Prostate gland (tissue), 2 donors: ENCODE data around the gene PKP4. TPM values are rescaled to one million over a fixed set of nuclear protein-coding genes. Genes with fewer than 3 reads are reported as not detected.

Experiments used
- DNase-seq: peaks from one replicate; pipeline ENCODE4 v3.0.0-alpha.2; 2019; ENCODE audit warnings: low spot score
- H3K27ac ChIP-seq, 2 donors: fragments of 200-600 bp; sonication (generic); 2 replicates each; pipeline ENCODE4 v1.5.1; 2017 to 2019
- H3K27me3 ChIP-seq: fragments of 200-600 bp; sonication (generic); replicated peaks from 2 replicates; pipeline ENCODE4 v1.5.1; 2019; ENCODE audit not compliant: insufficient read depth
- H3K36me3 ChIP-seq, 2 donors: fragments of 200-600 bp; sonication (generic); 1 replicate in 1 of 2; 2 replicates in 1 of 2; pipeline versions ENCODE4 v1.5.1 to v1.8.1; 2017 to 2019
- H3K4me1 ChIP-seq: fragments of 200-600 bp; sonication (generic); replicated peaks from 2 replicates; pipeline ENCODE4 v1.5.1; 2019
- H3K4me3 ChIP-seq, 2 donors: fragments of 200-600 bp; sonication (generic); 2 replicates each; pipeline ENCODE4 v1.5.1; 2017 to 2019
- H3K9me3 ChIP-seq: fragments of 200-600 bp; sonication (generic); 2 replicates; pipeline ENCODE4 v1.5.1; 2017
- POLR2A ChIP-seq: fragments of 450-650 bp; IDR thresholded peaks from one replicate; pipeline ENCODE4 v1.6.1; 2016; ENCODE audit warnings: antibody characterized with exemption, mild to moderate bottlenecking
- POLR2AphosphoS5 ChIP-seq: sonication (generic); formaldehyde crosslinking; IDR thresholded peaks from one replicate; pipeline ENCODE4 v1.6.1; 2017; ENCODE audit warnings: antibody characterized with exemption
- WGBS: methylation state at CpG from one replicate; pipeline ENCODE4 v1.1.5; 2018; 5-methylcytosine and 5-hydroxymethylcytosine counted together
- intact Hi-C: fragments of 100-400 bp; cut with DNase I; formaldehyde crosslinking; loops from one replicate; pipeline ENCODE4 v1.14.2; 2022
- total RNA-seq, 2 donors: library from RNA; depleted of rRNA; stranded (reverse); fragments of >200 nt; gene quantifications; one replicate each; pipeline ENCODE4 v1.1.0, GENCODE V29; 2016
- TF ChIP-seq, protein P1 (sequence below), 4 experiments: fragments of 200-600 bp in 2 of 4; fragments of 450-650 bp in 2 of 4; sonication (generic) in 2 of 4; IDR thresholded peaks; 1 replicate in 3 of 4; 2 replicates in 1 of 4; pipeline ENCODE4 v1.5.1; 2016 to 2019; ENCODE audit warnings: antibody characterized with exemption in 4 of 4, mild to moderate bottlenecking in 2 of 4, moderate library complexity in 2 of 4

PKP4 gene
- total RNA-seq, 2 donors from 2014 or later: 49.0 to 57.9 TPM

DNA sequence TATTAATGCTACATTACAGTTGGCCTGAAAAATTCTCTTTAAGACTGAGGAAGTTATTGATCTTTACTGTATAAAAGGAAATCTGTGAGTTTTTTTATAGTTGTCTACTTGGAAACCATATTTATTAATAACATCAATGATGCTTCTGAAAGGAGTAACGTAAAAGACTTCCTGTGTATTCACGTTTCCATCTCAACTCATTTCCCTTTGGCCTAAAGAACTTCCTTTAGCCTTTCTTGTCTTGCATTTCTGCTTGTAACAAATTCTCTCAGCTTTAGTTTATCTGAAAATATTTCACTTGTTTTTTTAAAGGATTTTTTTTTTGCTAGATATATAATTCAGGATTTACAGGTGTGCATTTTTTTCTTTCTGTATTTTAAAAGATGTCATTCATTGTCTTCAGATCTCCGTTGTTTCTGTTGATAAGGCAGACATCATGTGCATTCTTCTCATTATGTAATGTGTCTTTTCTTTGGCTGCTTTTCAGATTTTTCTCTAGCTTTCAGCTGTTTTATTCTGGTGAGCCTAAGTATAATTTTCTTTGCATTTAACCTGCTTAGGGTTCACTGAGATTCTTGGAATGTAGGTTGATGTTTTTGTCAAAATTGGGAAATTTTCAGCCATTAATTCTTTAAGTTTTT is 179.3 kb downstream of the PKP4 start:
- Histone ChIP-seq H3K9me3 (no peaks in the 10 kb centered on the region), H3K4me1 (no peaks in the 10 kb centered on the region), H3K36me3 (no peaks in the 10 kb centered on the region), H3K27ac (no peak overlapping the region), H3K4me3 (no peak overlapping the region), H3K27me3 (no peaks in the 10 kb centered on the region)
- intact Hi-C loops: no loop called here
- 81% methylated on average over 3 of the region's 3 CpGs for WGBS
- DNase-seq: no peak
- TF ChIP-seq, protein P1, sequence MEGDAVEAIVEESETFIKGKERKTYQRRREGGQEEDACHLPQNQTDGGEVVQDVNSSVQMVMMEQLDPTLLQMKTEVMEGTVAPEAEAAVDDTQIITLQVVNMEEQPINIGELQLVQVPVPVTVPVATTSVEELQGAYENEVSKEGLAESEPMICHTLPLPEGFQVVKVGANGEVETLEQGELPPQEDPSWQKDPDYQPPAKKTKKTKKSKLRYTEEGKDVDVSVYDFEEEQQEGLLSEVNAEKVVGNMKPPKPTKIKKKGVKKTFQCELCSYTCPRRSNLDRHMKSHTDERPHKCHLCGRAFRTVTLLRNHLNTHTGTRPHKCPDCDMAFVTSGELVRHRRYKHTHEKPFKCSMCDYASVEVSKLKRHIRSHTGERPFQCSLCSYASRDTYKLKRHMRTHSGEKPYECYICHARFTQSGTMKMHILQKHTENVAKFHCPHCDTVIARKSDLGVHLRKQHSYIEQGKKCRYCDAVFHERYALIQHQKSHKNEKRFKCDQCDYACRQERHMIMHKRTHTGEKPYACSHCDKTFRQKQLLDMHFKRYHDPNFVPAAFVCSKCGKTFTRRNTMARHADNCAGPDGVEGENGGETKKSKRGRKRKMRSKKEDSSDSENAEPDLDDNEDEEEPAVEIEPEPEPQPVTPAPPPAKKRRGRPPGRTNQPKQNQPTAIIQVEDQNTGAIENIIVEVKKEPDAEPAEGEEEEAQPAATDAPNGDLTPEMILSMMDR (IDR thresholded peaks at IDR 0.05): no peak
- no peak for TF ChIP-seq POLR2A
- no peak for TF ChIP-seq POLR2AphosphoS5

DNA sequence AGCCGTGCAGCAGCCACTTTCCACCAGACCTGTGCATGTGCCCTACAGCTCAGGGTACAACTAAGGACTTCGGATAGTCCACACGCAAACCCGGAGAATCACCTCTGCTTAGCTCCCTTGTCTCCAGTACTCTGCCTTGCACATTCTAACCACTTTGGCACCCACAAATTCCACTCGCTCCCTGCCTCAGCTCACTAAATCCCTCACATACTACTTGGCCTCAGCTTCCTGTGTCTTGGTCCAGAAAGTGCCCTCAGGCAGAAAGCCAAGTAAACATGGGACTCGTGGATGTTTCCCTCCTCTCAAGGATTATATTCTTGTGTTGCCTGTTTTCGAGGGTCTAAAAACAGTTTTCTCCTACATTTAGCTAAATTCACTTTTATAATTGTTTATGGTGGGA is 180.6 kb downstream of the PKP4 start:
- intact Hi-C loops: no loop called here
- Histone ChIP-seq H3K27me3 (no peaks in the 10 kb centered on the region), H3K36me3 (no peaks in the 10 kb centered on the region), H3K27ac (no peak overlapping the region), H3K4me3 (no peak overlapping the region), H3K4me1 (no peaks in the 10 kb centered on the region), H3K9me3 (no peaks in the 10 kb centered on the region)
- no peak for DNase-seq
- TF ChIP-seq, protein P1 (IDR thresholded peaks at IDR 0.05): no peak
- TF ChIP-seq POLR2A (no peak), POLR2AphosphoS5 (no peak)
- WGBS: 84% methylated on average over 7 of the region's 7 CpGs

DNA sequence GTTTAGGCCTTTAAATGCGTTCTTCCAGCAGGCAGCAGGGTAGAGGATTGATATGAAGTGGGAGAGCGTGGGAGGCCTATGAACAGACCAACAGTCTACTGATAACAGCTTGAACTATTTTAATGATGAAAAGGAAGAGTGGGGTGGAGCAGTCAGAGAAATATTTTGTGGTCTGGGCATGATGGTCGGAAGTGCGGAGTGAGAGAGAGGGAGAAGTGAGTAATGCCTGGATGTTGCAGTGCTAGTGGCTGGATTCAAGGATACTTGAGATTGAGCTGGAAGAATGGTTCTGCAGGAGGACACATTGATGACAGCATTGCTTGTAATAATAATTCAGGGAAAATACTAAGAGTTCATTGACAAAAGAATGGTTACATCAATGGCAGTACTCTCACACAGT is 187.4 kb downstream of the PKP4 start:
- no peaks in the 10 kb centered on the region for H3K27me3 ChIP-seq
- TF ChIP-seq POLR2A (no peak), POLR2AphosphoS5 (no peak)
- TF ChIP-seq, protein P1 (IDR thresholded peaks at IDR 0.05): no peak
- no peak overlapping the region for H3K4me3 ChIP-seq
- H3K27ac ChIP-seq: no peak overlapping the region
- no peaks in the 10 kb centered on the region for H3K4me1 ChIP-seq
- H3K36me3 ChIP-seq: no peaks in the 10 kb centered on the region
- intact Hi-C loops: no loop called here
- WGBS: 73% methylated on average over 4 of the region's 4 CpGs
- no peaks in the 10 kb centered on the region for H3K9me3 ChIP-seq
- no peak for DNase-seq

DNA sequence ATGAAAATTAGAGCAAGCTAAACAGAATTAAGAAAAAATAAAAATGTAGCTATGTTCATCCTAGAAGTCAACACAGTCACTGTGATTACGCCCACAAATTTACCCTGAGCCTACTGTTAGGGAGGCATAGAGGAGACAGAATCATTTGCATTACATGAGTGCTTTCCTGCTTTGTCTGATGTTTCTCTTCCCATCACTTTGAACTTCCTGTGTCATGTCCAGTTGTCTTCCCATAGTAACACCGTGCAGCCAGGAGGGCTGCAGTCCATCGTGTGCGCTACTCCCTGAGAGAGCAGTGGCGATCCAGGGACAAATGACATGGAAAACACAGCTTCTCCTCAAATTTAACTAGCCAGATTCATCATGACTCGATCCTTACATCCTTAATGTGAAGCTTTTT is 188.5 kb downstream of the PKP4 start:
- WGBS: 91% methylated on average over 6 of the region's 6 CpGs
- H3K4me3 ChIP-seq: no peak overlapping the region
- no peak overlapping the region for H3K27ac ChIP-seq
- no peaks in the 10 kb centered on the region for H3K27me3 ChIP-seq
- no peaks in the 10 kb centered on the region for H3K9me3 ChIP-seq
- H3K36me3 ChIP-seq: no peaks in the 10 kb centered on the region
- H3K4me1 ChIP-seq: no peaks in the 10 kb centered on the region
- intact Hi-C loops: no loop called here
- TF ChIP-seq POLR2A: no peak
- TF ChIP-seq, protein P1 (IDR thresholded peaks at IDR 0.05): no peak
- no peak for TF ChIP-seq POLR2AphosphoS5
- DNase-seq: no peak
